T1000 (cell line): ENCODE data around the gene RBM4B.

Experiments used
- DNase-seq: peaks from one replicate; lab custom pipeline; 2025; ENCODE audit warnings: mixed read lengths; lab: John Stamatoyannopoulos, UW

RBM4B gene

GRCh38 chr11:66706989-66707388, 29.3 kb upstream of the RBM4B start:
- no peak for DNase-seq

GRCh38 chr11:66705587-66706335, 28.1 kb upstream of the RBM4B start:
- DNase-seq, result no peak

DNA sequence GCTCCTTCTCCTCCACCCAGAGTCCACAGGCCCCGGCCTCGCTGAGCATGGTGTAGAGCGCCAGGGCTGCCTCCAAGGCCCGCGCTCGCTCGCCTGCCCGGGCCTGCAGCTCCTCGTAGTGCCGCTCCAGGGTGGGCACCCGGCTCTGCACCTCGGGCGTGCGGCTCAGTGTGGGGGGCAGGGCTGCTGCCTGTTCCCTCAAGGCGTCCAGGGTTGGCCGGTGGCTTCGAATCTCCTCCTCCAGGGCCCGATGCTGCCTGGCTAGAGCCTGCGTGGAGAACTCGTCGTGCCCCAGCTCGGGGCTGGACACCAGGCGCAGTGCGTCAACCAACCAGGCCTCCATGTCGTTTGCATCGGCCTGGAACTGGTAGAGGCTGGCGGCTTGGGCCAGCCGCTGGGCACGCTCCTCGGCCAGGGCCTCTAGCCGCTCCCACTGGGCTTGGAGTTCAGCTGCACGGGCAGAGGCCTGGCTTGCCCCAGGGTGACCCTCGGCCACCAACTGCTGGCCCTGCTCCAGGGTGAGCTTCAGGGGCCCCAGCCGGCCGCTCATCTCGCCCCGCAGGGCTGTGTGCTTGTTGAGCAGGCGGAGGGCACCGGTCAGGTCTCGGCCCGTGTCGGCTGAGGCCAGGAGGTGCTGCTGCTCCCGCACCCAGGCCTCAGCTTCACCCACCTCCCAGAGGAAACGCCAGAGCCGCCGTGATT, 27.1 kb upstream of the RBM4B start:
- DNase-seq, result no peak

DNA sequence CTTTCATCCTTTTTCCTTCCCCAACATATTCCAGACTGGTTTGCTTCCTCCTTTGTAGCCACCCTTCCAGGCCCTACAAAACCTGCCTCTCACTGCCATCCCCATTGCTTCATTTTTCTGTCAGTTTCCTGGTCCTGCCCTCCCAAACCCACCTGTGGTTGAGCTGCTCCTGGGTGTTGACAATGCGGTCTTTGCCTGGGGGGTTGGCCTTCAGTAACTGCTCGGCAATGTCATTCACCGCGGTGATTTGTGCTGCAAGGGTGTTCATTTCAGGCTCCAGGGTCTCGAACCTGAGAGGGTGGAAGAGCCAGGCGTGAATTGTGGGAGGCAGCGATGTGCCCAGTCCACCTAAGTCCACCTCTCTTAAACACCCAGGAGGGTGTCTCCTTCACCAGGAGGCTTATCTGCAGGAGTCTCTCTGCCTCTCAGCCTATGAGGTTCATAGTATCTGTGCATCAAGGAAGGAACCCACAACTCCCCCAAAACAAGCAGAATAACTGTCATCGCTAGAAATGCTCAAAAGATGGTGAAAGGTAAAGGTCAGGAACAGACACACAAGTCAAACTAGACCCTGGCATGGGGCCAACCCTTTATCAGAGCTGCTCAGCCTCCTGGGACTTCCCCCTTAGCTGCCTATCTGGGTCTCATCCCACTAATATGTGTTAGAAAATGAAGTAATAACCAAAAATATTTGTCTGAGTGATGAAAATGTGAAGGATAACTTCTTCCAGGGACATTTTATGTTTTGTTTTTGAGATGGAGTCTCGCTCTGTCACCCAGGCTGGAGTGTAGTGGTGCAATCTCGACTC, 23.9 kb upstream of the RBM4B start:
- DNase-seq, result no peak

DNA sequence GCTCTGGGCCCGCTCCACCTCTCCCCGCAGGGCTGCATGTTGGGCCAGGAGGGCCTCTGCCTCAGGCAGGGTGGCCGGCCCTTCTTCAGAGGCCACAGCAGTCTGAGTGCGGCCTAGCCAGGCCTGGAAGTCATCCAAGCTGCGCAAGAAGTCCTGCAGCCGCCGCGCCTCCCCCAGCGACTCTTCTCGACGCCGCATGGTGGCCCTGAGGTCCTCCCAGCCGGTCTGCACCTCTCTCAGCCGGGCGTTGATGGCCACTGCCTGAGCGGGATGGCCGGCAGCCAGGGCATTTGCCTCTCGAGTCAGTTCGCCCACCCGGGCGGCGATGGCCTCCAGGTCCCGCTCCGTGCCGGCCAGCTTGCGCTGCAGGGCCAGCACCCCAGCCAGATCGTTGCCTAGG, 23.1 kb upstream of the RBM4B start:
- DNase-seq, result no peak

DNA sequence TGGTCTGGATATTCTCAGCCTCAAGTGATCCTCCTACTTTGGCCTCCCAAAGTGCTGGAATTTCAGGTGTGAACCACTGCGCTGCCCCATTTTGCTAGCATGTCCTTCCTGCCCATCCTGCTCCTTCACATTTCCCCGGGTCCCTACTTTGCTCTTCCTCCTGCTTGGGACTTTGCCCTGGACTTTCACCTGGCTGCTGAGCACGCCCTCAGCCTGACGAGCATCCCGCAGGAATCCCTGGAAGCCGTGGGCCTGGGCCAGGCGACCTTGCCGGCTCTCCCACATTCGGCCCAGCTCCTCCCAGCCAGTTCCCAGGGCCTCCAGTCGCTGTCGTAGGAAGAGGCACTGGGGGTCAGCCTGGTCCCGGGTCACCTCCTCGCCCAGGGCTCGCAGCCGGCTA, 22.6 kb upstream of the RBM4B start:
- no peak for DNase-seq

GRCh38 chr11:66698491-66698890, 20.8 kb upstream of the RBM4B start:
- no peak for DNase-seq

DNA sequence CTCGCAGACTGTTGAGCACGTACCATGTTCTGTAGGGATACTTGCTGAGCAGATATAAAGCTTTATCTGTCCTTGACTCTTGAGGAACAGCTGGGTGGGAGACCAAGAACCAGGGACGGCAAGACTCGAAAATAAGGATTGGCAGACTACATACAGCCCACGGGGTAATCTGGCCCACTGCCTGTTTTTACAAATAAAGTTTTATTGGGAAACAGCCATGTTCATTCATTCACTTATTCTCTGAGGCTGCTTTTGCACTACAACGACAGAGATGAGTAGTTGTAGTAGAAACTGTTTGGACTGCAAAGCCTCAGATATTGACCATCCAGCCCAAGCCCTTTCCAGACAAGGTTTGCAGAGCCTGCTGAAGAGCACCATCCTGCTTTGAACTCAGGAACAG, 20.3 kb upstream of the RBM4B start:
- no peak for DNase-seq

DNA sequence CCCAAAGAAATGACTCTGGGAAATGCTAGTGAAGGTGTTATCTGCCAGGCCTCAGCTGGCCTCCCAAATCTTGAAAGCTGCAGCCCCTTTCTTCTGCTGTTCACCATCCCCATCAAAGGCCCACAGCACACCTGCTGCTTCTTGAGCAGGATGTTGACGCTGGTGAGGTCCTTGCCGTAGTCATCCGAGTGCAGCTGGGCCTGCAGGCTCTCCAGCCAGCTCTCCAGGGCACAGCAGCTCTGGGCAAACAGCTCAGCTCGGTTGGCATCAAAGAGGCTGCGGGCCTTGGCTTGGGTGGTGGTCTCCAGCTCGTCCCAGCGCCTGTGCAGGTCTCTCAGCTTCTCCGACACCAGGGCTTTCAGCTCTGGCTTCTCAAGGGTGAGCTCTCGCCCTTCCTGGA, 18.5 kb upstream of the RBM4B start:
- DNase-seq, result no peak

DNA sequence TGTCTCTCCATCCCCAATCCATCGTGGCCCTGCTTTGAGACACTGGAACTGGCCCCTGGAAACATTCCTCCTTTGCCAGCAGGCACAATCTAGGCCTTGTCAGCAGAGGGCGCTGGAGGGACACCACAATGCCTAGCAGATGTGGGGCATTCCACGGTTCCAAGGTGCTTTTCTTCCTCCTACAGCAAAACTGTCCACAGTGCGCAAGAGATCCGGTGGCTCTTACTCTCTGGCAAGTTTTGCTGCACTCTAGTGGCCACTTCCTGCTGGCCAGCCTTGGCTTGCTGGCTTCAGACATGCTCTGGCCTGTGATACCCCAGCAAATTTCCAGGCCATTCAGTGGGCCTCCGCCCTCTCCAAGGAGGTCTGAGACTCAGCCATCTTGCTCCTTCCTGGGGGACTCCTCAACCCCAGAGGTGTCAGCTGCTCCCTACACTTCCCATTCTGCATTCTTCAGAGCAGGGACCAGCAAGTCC, 17.1 kb upstream of the RBM4B start:
- peak; percentile 83 for DNase-seq

- DNase-seq, result no peak
Observed at GRCh38 chr11:66694056-66694410, 16.3 kb upstream of the RBM4B start.

GRCh38 chr11:66693356-66694055, 15.8 kb upstream of the RBM4B start:
- no peak for DNase-seq

- DNase-seq, result no peak
Observed at GRCh38 chr11:66692871-66693331, 15.2 kb upstream of the RBM4B start.

GRCh38 chr11:66692446-66692845, 14.8 kb upstream of the RBM4B start:
- DNase-seq, result no peak

DNA sequence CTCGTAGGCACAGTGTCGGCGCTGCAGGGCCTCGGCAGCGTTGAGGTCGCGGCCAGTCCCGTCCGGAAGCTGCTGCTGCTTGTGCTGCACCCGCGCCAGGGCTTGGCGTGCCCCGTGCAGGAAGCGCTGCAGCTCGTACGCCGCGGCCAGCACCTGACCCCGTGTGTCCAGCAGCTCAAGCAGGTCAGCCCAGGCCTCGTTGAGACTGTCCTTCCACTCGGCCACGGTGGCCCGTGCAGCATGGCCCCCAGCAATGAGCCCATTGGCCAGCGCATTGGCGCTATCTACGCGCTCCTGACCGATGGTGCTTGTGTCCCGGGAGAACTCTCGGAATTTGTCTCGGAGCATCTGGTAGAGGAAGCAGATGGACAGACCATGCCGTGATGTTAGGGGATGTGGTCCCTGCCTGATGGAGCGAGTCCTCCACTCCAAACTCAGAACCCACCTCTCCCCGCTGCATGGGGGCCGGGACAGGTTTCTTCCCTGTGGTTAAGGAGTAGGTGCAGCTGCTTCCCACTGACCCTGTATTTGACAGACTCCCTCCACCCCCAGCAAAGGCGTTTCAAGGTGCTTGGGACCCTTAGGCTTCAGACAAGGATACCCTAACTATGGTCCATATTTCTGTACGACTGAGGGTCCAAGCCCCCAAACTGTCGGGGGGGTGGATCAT, 13.8 kb upstream of the RBM4B start:
- DNase-seq, result no peak

DNA sequence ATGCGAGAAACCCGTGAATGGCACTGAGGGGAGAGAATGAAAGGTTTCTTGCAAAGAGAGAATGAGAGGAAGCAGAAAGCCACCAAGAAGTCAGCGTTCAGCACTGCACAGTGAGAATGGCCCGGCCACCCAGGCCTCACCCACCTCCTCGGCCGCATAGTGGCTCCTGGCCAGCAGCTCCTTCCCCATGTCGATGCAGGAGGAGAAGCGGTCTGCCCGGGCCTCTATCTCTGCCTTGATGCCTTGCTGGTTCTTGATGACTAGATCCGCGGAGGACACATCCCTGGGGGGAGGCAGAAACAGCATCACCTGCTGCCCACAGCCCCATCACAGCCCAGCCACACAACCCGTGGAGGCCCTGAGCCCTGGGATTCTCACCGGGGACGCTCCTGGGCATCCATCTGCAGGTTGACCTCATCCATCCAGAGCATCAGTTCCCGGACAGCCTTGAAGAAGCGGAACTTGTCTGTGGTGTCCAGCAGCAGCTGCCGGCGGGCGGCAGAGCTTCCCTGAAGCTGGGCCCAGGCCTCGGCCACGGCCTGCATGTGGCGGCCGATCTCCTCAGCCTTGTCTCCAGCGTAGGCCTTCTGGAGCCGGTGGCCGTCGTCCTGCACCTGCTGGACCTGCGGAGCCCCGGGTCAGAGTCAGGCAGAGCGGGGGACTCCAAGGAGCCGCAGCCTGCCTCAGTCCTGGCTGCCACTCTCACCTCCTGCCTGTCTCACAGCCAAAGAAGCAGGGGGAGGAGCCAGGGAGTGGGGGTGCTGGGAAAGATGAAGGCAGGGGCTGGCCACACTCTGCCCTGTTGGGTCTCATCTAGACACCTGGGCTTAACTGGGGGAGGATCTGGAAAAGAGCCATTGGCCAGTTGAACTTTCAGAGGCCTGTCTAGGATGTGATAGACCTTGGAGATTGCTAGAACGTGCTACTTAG, 12.2 kb upstream of the RBM4B start:
- no peak for DNase-seq

- no peak for DNase-seq
Observed at GRCh38 chr11:66688561-66689534, 11.2 kb upstream of the RBM4B start.

- DNase-seq, result no peak
Observed at GRCh38 chr11:66687831-66688281, 10.2 kb upstream of the RBM4B start.
